ENCODE data around the gene VSNL1. TPM values are rescaled to one million over a fixed set of nuclear protein-coding genes. Genes with fewer than 3 reads are reported as not detected.

Gene VSNL1
- total RNA-seq, 4 donors from 2014 or later = not detected

DNA sequence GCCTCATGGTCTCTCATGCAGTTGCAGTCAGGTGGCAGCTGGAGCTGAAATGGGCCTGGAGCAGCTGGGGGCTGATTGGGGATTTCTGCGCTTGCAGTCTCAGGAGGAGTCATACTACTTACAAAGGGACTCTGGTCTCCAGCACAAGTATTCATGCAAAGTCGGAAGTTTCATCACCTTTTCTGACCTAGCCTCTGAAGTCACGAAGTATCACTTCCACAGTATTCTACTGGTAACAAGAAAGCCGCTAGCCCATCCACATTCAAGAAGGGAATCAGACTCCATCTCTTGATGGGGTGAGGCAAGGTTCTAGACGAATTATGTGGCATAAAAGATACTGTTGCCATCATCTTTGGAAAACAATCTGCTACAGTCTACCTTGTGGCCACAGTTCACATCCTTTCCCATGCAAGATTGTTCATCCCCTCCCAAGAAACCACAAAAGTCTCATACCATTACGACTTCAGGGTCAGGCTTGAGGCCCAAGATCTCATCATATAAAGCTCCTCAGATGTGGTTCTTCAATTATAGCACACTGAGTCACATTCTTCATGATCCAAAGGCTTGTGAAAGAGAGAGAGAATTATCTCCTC lies 117.9 kb downstream of the VSNL1 start:
- Histone ChIP-seq H3K9me3 (no peaks in the 10 kb centered on the region), H3K27me3 (no peaks in the 10 kb centered on the region), H3K4me3 (no peak overlapping the region), H3K36me3 (peaks cover 0 to 5% (median 0%) of the 10 kb centered on the region in 3 donors), H3K27ac (no peak overlapping the region), H3K4me1 (no peaks in the 10 kb centered on the region)
- no peak for DNase-seq
- TF ChIP-seq, protein P1, sequence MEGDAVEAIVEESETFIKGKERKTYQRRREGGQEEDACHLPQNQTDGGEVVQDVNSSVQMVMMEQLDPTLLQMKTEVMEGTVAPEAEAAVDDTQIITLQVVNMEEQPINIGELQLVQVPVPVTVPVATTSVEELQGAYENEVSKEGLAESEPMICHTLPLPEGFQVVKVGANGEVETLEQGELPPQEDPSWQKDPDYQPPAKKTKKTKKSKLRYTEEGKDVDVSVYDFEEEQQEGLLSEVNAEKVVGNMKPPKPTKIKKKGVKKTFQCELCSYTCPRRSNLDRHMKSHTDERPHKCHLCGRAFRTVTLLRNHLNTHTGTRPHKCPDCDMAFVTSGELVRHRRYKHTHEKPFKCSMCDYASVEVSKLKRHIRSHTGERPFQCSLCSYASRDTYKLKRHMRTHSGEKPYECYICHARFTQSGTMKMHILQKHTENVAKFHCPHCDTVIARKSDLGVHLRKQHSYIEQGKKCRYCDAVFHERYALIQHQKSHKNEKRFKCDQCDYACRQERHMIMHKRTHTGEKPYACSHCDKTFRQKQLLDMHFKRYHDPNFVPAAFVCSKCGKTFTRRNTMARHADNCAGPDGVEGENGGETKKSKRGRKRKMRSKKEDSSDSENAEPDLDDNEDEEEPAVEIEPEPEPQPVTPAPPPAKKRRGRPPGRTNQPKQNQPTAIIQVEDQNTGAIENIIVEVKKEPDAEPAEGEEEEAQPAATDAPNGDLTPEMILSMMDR (IDR thresholded peaks at IDR 0.05) = no peak
- no peak for TF ChIP-seq POLR2A (IDR thresholded peaks at IDR 0.05)

GRCh38 chr2:17660219-17660618 lies 119.7 kb downstream of the VSNL1 start:
- H3K4me1 ChIP-seq = no peaks in the 10 kb centered on the region
- no peak overlapping the region for H3K27ac ChIP-seq
- peaks cover 0 to 20% (median 0%) of the 10 kb centered on the region in 3 donors for H3K36me3 ChIP-seq
- no peaks in the 10 kb centered on the region for H3K9me3 ChIP-seq
- H3K4me3 ChIP-seq = no peak overlapping the region
- DNase-seq = no peak
- H3K27me3 ChIP-seq = no peaks in the 10 kb centered on the region
- TF ChIP-seq, protein P1 (IDR thresholded peaks at IDR 0.05) = no peak
- TF ChIP-seq POLR2A (IDR thresholded peaks at IDR 0.05) = no peak

DNA sequence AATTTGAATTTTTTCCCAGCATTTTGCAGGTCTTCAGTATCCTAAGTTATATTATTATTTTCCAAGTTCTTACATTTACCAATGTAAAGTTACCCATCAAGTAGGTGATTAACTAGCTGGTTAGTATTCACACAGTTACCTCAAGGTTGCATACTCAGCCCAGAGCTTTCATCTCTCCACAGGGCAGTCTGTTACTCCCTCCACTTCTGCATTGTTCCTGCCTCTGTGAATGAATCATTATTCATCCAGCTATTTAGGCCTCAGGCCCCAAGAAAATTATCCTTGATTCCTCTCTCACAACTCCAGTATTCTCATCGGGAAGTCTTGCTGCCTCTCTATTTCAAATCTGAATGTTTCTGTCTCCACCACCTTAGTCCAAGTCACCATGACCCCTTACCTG lies 121.0 kb downstream of the VSNL1 start:
- no peak overlapping the region for H3K4me3 ChIP-seq
- no peak for DNase-seq
- no peak overlapping the region for H3K27ac ChIP-seq
- peaks cover 0 to 32% (median 0%) of the 10 kb centered on the region in 3 donors for H3K36me3 ChIP-seq
- TF ChIP-seq, protein P1 (IDR thresholded peaks at IDR 0.05) = no peak
- TF ChIP-seq POLR2A (IDR thresholded peaks at IDR 0.05) = no peak
- H3K4me1 ChIP-seq = no peaks in the 10 kb centered on the region
- no peaks in the 10 kb centered on the region for H3K9me3 ChIP-seq
- no peaks in the 10 kb centered on the region for H3K27me3 ChIP-seq

GRCh38 chr2:17662723-17663122 lies 122.2 kb downstream of the VSNL1 start:
- H3K4me3 ChIP-seq = no peak overlapping the region
- H3K27ac ChIP-seq = no peak overlapping the region
- H3K4me1 ChIP-seq = no peaks in the 10 kb centered on the region
- no peak for DNase-seq
- no peak for TF ChIP-seq POLR2A (IDR thresholded peaks at IDR 0.05)
- TF ChIP-seq, protein P1 (IDR thresholded peaks at IDR 0.05) = no peak
- H3K27me3 ChIP-seq = no peaks in the 10 kb centered on the region
- H3K36me3 ChIP-seq = peaks cover 0 to 34% (median 0%) of the 10 kb centered on the region in 3 donors
- H3K9me3 ChIP-seq = no peaks in the 10 kb centered on the region

GRCh38 chr2:17664534-17664933 lies 124.0 kb downstream of the VSNL1 start:
- DNase-seq = no peak
- H3K9me3 ChIP-seq = no peaks in the 10 kb centered on the region
- H3K27me3 ChIP-seq = no peaks in the 10 kb centered on the region
- TF ChIP-seq POLR2A (IDR thresholded peaks at IDR 0.05) = no peak
- TF ChIP-seq, protein P1 (IDR thresholded peaks at IDR 0.05) = no peak
- peaks cover 0 to 43% (median 0%) of the 10 kb centered on the region in 3 donors for H3K36me3 ChIP-seq
- no peak overlapping the region for H3K4me3 ChIP-seq
- H3K27ac ChIP-seq = no peak overlapping the region
- H3K4me1 ChIP-seq = no peaks in the 10 kb centered on the region
